NCI-H82 treated with DMSO at 0.1 percent for 48 hours (cell line): ENCODE data around the gene GCNA.

ENCODE experiments used
- DNase-seq: peaks from one replicate; lab custom pipeline; 2025; ENCODE audit not compliant: unreplicated experiment; lab: John Stamatoyannopoulos, UW

Gene GCNA

GRCh38 chrX:71615954-71616353, 37.7 kb downstream of the GCNA start:
- DNase-seq = no peak

GRCh38 chrX:71616672-71617529, 38.7 kb downstream of the GCNA start:
- DNase-seq = no peak

GRCh38 chrX:71617742-71618141, 39.5 kb downstream of the GCNA start:
- DNase-seq = no peak

GRCh38 chrX:71618303-71618721, 40.1 kb downstream of the GCNA start, which contains the start of gene CXCR3:
CXCR3 (minus strand) TSS chrX:71618511; CDS start chrX:71618449, 62 bp downstream.
- no peak for DNase-seq

- no peak for DNase-seq
These were observed 40.5 kb downstream of the GCNA start for GRCh38 chrX:71618787-71619186.

- DNase-seq = no peak
These were observed 41.0 kb downstream of the GCNA start for GRCh38 chrX:71619193-71619592.

GRCh38 chrX:71619986-71620385, 41.7 kb downstream of the GCNA start:
- DNase-seq = no peak

- no peak for DNase-seq
These were observed 43.4 kb downstream of the GCNA start for GRCh38 chrX:71621603-71622002.

GRCh38 chrX:71622032-71622575, 43.9 kb downstream of the GCNA start:
- DNase-seq = no peak

GRCh38 chrX:71622576-71623450, 44.6 kb downstream of the GCNA start:
- DNase-seq = no peak

- DNase-seq = no peak
These were observed 45.5 kb downstream of the GCNA start for GRCh38 chrX:71623714-71624113.

GRCh38 chrX:71625471-71625870, 47.2 kb downstream of the GCNA start:
- DNase-seq = no peak

- DNase-seq = no peak
These were observed 48.3 kb downstream of the GCNA start for GRCh38 chrX:71626576-71626975.

- DNase-seq = no peak
These were observed 49.6 kb downstream of the GCNA start for GRCh38 chrX:71627588-71628404.

- DNase-seq = no peak
These were observed 51.2 kb downstream of the GCNA start for GRCh38 chrX:71629467-71629866.

- no peak for DNase-seq
These were observed 54.9 kb downstream of the GCNA start for GRCh38 chrX:71632923-71633657.

GRCh38 chrX:71634366-71634765, 56.1 kb downstream of the GCNA start:
- DNase-seq = no peak

- DNase-seq = no peak
These were observed 58.4 kb downstream of the GCNA start for GRCh38 chrX:71636438-71637252.

- no peak for DNase-seq
These were observed 59.0 kb downstream of the GCNA start for GRCh38 chrX:71637253-71637618.
